Heart right ventricle (tissue), 16 donors: ENCODE data around the gene PBLD. TPM values are rescaled to one million over a fixed set of nuclear protein-coding genes. Genes with fewer than 3 reads are reported as not detected.
A peak's percentile ranks its signal among the peaks of the same experiment; 100 is the strongest.

Source experiments
- ATAC-seq, 8 donors: fragments of 200-7000 bp; cut with Tn5 transposase; one replicate each; pipeline ENCODE4 v1.9.1; 2020; ENCODE audit warnings: mild to moderate bottlenecking in 8 of 8, moderate library complexity in 8 of 8, moderate number of reproducible peaks in 1 of 8
- DNase-seq, 2 donors: peaks; one replicate each; pipeline ENCODE4 v3.0.0-alpha.2; 2020
- H3K27ac ChIP-seq, 10 donors: fragments of 200-600 bp; sonication (generic) in 2 of 10; one replicate each; pipeline versions ENCODE4 v1.5.0 to v1.8.0; 2020 to 2022; ENCODE audit warnings: mild to moderate bottlenecking in 3 of 10
- H3K27me3 ChIP-seq, 7 donors: fragments of 200-600 bp; one replicate each; pipeline ENCODE4 v1.8.0; 2021 to 2022; ENCODE audit warnings: mild to moderate bottlenecking in 2 of 7
- H3K36me3 ChIP-seq, 9 donors: fragments of 200-600 bp; sonication (generic) in 1 of 9; one replicate each; pipeline versions ENCODE4 v1.5.0 to v1.8.0; 2020 to 2022; ENCODE audit warnings: mild to moderate bottlenecking in 2 of 9
- H3K4me1 ChIP-seq, 9 donors: fragments of 200-600 bp; sonication (generic) in 1 of 9; one replicate each; pipeline versions ENCODE4 v1.5.0 to v1.8.0; 2020 to 2022; ENCODE audit warnings: mild to moderate bottlenecking in 4 of 9
- H3K4me3 ChIP-seq, 10 donors: fragments of 200-600 bp; sonication (generic) in 2 of 10; one replicate each; pipeline versions ENCODE4 v1.5.0 to v1.8.0; 2020 to 2022; ENCODE audit warnings: mild to moderate bottlenecking in 7 of 10, moderate library complexity in 2 of 10
- H3K9me3 ChIP-seq, 11 donors: fragments of 200-600 bp in 10 of 11; sonication (generic) in 2 of 11; one replicate each; pipeline versions ENCODE4 v1.5.0 to v1.8.0; 2013 to 2022; ENCODE audit warnings: mild to moderate bottlenecking in 2 of 11, control low read depth in 1 of 11, moderate library complexity in 1 of 11
- CTCF ChIP-seq, 9 donors: fragments of 200-600 bp; sonication (generic) in 2 of 9; IDR thresholded peaks; one replicate each; pipeline versions ENCODE4 v1.5.0 to v1.8.0; 2021 to 2022; ENCODE audit warnings: antibody characterized with exemption in 9 of 9, mild to moderate bottlenecking in 5 of 9, moderate library complexity in 1 of 9
- WGBS, 2 donors: extraction: QIAGEN DNeasy Blood & Tissue Kit; methylation state at CpG; one replicate each; pipeline ENCODE4 v1.1.7; 2013; ENCODE audit warnings: inconsistent platforms in 1 of 2; 5-methylcytosine and 5-hydroxymethylcytosine counted together
- intact Hi-C, 10 donors: fragments of 100-400 bp; cut with DNase I; formaldehyde crosslinking; loops; one replicate each; pipeline versions ENCODE4 v1.11.1 to v1.14.2; 2022
- polyA plus RNA-seq, 2 donors: library from polyadenylated mRNA; stranded (reverse); fragments of 200-250 nt; gene quantifications; one replicate each; pipeline ENCODE4 v1.2.3, GENCODE V29; 2013
- total RNA-seq, 10 donors: library from RNA; stranded (reverse); fragmentation: NEBNext Ultra II Directional in 3 of 10; extraction: Animal tissue kit (Norgen Biotek cat#: 25700) in 3 of 10; gene quantifications; one replicate each; pipeline versions ENCODE4 v1.2.1 to v1.2.4, GENCODE V29; 2021 to 2023
- donor health status: Arrhythmogenic right ventricular cardiomyopathy.
- donor health status: ischemic (EF 13 %, LVEDD 7.1; RV severe dilation, severe dysfunction).
- donor health status: healthy with polysubstance abuse.
- donor health status: DM: no; HTN: yes; CAD: no.
- donor health status: DM: no; HTN: no; CAD: no.
- donor health status: ischemic (EF 25% LVEDD 6.9; RV normal size, moderate dysfunction).
- donor health status: ischemic (EF 25% LVEDD 5.7; RV mildly dilated, moderate dysfunction).
- donor health status: healthy.
- donor health status: DM: yes; HTN: yes; CAD: no.
- donor health status: Ischemic cardiomyopathy.
- donor health status: ischemic (EF 35%, LVEDD 5.7; RV mildly dilated, moderate dysfunction).
- donor health status: nonischemic (EF 11% LVEDD 7.7; RV severe dilation, severe dysfunction).
- donor health status: DM: yes; HTN: yes; CAD: no.
- donor health status: PGD.
- donor health status: ischemic (EF 29% LVEDD 5.4; RV normal size, mild dysfunction).
- donor health status: nonischemic (EF 23%, LVEDD 6.1; RV moderate dilation, normal function).

PBLD gene
- total and polyA plus RNA-seq, 12 donors: 1.3 to 8.1 (median 5.5) TPM

- 6 to 7% methylated on average over 8 of the region's 8 CpGs for WGBS, 2 donors
- Histone ChIP-seq H3K27me3 (no peaks in the 10 kb centered on the region), H3K36me3 (peaks cover 0 to 27% (median 17%) of the 10 kb centered on the region in 9 donors), H3K4me3 (peak overlapping the region in 9 of 10 donors; percentile 8 to 96 (median 88)), H3K27ac (peak overlapping the region in 5 of 10 donors; percentile 0 to 99 (median 27)), H3K9me3 (no peaks in the 10 kb centered on the region), H3K4me1 (peaks cover 0 to 70% (median 59%) of the 10 kb centered on the region in 9 donors)
- TF ChIP-seq CTCF (IDR thresholded peaks at IDR 0.05): no peak
- DNase-seq (no peak), ATAC-seq (no peak)
- intact Hi-C loops: loop anchor here in 4 of 10 donors (5.0 to 10.0 kb wide), 4 partner anchors 260 to 450 kb away; partner anchors contain the start of genes HERC4 (in 2 of the 4), SIRT1 (in 2 of the 4) and CCAR1 (in 1 of the 4)
These were observed 2.1 kb upstream of the PBLD start for GRCh38 chr10:68334672-68335467.

GRCh38 chr10:68333440-68334431 lies 1.0 kb upstream of the PBLD start:
- peak overlapping the region; percentile 97 to 100 (median 99) for H3K27ac ChIP-seq
- H3K4me1 ChIP-seq: peaks cover 0 to 75% (median 62%) of the 10 kb centered on the region in 9 donors
- no peak for ATAC-seq
- H3K27me3 ChIP-seq: no peaks in the 10 kb centered on the region
- intact Hi-C loops: loop anchor here in 4 of 10 donors (5.0 to 10.0 kb wide), 4 partner anchors 259 to 449 kb away; partner anchors contain the start of genes HERC4 (in 2 of the 4), SIRT1 (in 2 of the 4) and CCAR1 (in 1 of the 4)
- peaks cover 0 to 16% (median 5%) of the 10 kb centered on the region in 9 donors for H3K36me3 ChIP-seq
- peak overlapping the region; percentile 79 to 96 (median 88) for H3K4me3 ChIP-seq
- TF ChIP-seq CTCF (IDR thresholded peaks at IDR 0.05): no peak
- no peak for DNase-seq
- H3K9me3 ChIP-seq: no peaks in the 10 kb centered on the region
- WGBS, 2 donors: 2 to 3% methylated on average over 10 of the region's 10 CpGs

- Histone ChIP-seq H3K4me1 (peaks cover 0 to 78% (median 56%) of the 10 kb centered on the region in 9 donors), H3K27ac (peak overlapping the region; percentile 97 to 100 (median 99)), H3K27me3 (no peaks in the 10 kb centered on the region), H3K36me3 (peaks cover 0 to 9% (median 0%) of the 10 kb centered on the region in 9 donors), H3K4me3 (peak overlapping the region; percentile 79 to 96 (median 88)), H3K9me3 (no peaks in the 10 kb centered on the region)
- 0 to 1% methylated on average over 10 of the region's 10 CpGs for WGBS, 2 donors
- no peak for TF ChIP-seq CTCF (IDR thresholded peaks at IDR 0.05)
- intact Hi-C loops: loop anchor here in 4 of 10 donors (5.0 to 10.0 kb wide), 4 partner anchors 258 to 448 kb away; partner anchors contain the start of genes HERC4 (in 2 of the 4), SIRT1 (in 2 of the 4) and CCAR1 (in 1 of the 4)
- no peak for DNase-seq
- no peak for ATAC-seq
These were observed 299 bp upstream of the PBLD start for GRCh38 chr10:68333058-68333395.
